BE2C (cell line): Measurements from ENCODE around the gene AEBP1.

Experiments used
- DNase-seq: peaks from one replicate; pipeline ENCODE4 v3.0.0-alpha.2; 2020
- H3K27me3 ChIP-seq: fragments of 250-450 bp; sonication (Bioruptor Pico); 2 replicates; pipeline ENCODE4 v1.5.1; 2020; ENCODE audit warnings: mild to moderate bottlenecking
- H3K36me3 ChIP-seq: fragments of 250-450 bp; sonication (Bioruptor Pico); 2 replicates; pipeline ENCODE4 v1.5.1; 2020; ENCODE audit warnings: mild to moderate bottlenecking
- H3K4me1 ChIP-seq: fragments of 250-450 bp; sonication (Bioruptor Pico); 2 replicates; pipeline ENCODE4 v1.5.1; 2020
- H3K4me3 ChIP-seq: 2 replicates; pipeline ENCODE4 v1.5.1; 2011; ENCODE audit warnings: low read depth, low read length
- H3K9me3 ChIP-seq: fragments of 250-450 bp; sonication (Bioruptor Pico); 2 replicates; pipeline ENCODE4 v1.5.1; 2020
- CTCF ChIP-seq: IDR thresholded peaks from 2 replicates; pipeline ENCODE4 v1.5.1; 2012; ENCODE audit warnings: mild to moderate bottlenecking, low read depth, low read length

AEBP1 gene

GRCh38 chr7:44096326-44096881 lies 7.7 kb upstream of the AEBP1 start:
- TF ChIP-seq CTCF: no peak
- Histone ChIP-seq H3K4me1 (peaks cover 6% of the 10 kb centered on the region), H3K36me3 (no peaks in the 10 kb centered on the region), H3K4me3 (no peak overlapping the region), H3K27me3 (no peaks in the 10 kb centered on the region), H3K9me3 (no peaks in the 10 kb centered on the region)
- DNase-seq: no peak

- Histone ChIP-seq H3K4me1 (peaks cover 6% of the 10 kb centered on the region), H3K36me3 (no peaks in the 10 kb centered on the region), H3K4me3 (no peak overlapping the region), H3K9me3 (no peaks in the 10 kb centered on the region), H3K27me3 (no peaks in the 10 kb centered on the region)
- TF ChIP-seq CTCF: no peak
- DNase-seq: no peak
Measured at GRCh38 chr7:44097064-44097932, 6.8 kb upstream of the AEBP1 start.

- H3K4me3 ChIP-seq: no peak overlapping the region
- DNase-seq: no peak
- H3K36me3 ChIP-seq: no peaks in the 10 kb centered on the region
- no peak for TF ChIP-seq CTCF
- H3K9me3 ChIP-seq: no peaks in the 10 kb centered on the region
- H3K27me3 ChIP-seq: no peaks in the 10 kb centered on the region; the same call in 1 of the 2 replicates
- peaks cover 6% of the 10 kb centered on the region for H3K4me1 ChIP-seq
Measured at GRCh38 chr7:44098092-44099068, 5.8 kb upstream of the AEBP1 start.

GRCh38 chr7:44099669-44100068 lies 4.5 kb upstream of the AEBP1 start:
- H3K27me3 ChIP-seq: no peaks in the 10 kb centered on the region; the same call in 1 of the 2 replicates
- DNase-seq: no peak
- no peaks in the 10 kb centered on the region for H3K36me3 ChIP-seq
- no peaks in the 10 kb centered on the region for H3K9me3 ChIP-seq
- no peak overlapping the region for H3K4me3 ChIP-seq
- peaks cover 6% of the 10 kb centered on the region for H3K4me1 ChIP-seq
- TF ChIP-seq CTCF: no peak

- DNase-seq: no peak
- Histone ChIP-seq H3K27me3 (no peaks in the 10 kb centered on the region; the same call in 1 of the 2 replicates), H3K4me3 (no peak overlapping the region), H3K36me3 (no peaks in the 10 kb centered on the region), H3K9me3 (no peaks in the 10 kb centered on the region), H3K4me1 (peaks cover 6% of the 10 kb centered on the region)
- no peak for TF ChIP-seq CTCF
Measured at GRCh38 chr7:44100458-44101302, 3.5 kb upstream of the AEBP1 start.
